Stimulated activated CD4-positive, alpha-beta T cell treated with anti-CD3 and anti-CD28 coated beads, Interleukin-4, amount 100 ng/mL, for 24 hours (primary cell): ENCODE measurements around the gene FOSB.

Experiments used
- DNase-seq: peaks from one replicate; pipeline ENCODE4 v3.0.0-alpha.2; 2020

The FOSB gene

DNA sequence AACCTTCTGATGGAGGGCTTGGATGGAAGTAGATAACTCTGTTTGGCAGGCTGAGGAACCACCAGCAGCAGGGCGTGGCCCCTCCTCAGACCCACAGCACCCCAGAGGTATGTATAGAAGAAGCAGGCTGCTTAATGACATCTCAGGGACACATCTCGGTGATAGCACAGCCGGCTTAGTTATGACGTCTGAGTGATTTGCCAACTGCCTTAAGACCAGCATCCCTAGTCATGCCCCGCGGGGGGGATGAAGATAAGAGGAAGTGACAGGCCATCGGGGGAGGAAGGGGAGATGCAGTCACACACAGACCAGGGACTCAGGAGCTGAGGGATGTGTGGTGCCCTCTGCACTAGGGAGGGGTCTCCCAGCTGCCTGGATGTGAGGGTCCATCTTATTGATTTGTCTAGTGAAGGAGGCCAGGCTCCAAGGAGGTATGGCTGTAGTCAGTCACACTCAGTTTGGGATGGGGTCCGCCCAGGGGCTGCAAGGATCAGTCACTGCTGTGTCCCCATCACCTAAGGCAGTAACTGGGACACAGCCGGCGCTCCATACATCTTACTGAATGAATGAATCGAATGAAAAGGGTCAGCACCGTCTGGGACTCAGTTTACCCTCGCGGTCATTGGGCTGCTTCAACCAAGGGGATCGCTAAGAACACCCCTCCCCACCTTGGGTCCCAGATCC is 24.9 kb upstream of the FOSB start:
- DNase-seq: peak; percentile 41

DNA sequence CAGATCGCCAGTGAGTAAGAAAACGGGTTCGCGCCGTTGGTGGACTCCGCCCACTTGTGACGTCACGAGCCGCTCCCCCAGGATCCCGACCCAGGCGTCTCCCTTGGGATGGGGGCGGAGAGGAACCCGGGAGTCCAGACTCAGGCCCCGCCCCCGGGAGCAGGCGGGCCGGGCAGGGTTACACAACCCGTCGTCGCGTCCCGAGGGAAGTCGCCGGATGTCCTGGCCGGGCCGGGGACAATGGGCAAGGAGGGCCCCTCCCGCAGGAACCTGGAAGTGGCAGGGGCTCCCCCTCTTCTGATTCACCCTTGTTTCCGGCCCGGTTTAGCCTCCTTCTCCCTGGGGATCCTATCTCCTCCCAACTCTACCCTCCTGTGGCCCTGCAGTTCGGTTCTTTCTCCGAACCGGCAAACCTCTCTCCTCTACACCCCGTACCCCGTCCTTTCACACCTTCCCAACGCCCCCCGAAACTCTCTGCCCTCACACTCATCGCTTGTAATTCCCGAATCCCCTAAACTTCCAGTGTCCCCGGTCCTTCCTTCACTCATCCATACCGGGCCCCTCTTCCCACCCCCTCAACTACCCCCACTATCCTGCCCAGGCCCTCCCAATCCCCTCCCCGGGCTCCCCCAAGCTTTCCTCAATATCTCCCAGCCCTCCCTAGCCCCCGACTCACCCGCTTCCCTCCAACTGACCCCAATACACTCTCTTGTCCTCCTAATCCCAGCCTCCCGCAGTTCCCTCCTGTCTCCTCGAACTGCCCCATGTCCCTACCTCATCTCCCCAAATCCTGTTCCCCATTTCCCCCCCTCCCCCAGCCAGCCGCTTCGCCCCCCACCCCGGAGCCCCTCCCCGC is 24.1 kb upstream of the FOSB start:
- peak; percentile 54 for DNase-seq

DNA sequence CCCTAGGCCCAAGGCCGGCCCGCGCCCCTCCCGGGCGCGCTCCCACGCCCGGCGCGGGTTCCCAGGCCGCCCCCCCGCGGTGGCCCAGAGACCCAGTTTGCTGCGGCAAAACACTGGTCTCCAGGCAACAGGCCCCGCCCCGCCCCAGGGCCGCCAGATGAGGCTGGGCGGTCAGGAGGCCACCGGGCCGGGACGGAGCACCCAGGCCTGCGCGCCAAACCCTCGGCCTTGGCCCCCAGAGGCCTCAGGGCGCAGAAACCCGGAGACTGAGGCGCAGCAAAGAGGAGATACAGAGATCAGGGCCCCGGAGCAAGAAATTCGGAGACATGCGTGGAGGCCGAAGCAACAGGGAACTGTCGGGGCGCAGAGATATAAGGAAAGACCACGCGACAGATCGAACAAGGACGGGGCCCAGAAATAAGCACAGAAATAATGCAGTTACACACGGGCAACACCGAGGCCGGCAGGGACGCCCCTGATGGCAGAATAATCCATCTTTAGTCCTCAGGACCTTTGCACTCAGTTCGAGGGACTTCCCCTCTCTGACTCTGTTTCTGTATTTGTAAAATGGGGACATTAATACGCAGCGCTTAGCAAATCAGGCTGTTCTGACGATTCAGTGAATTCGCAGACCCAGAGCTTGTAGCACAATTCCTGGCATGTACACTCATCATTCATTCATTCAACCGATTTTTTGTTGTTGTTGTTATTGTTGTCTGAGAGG is 23.3 kb upstream of the FOSB start:
- peak; percentile 79 for DNase-seq

DNA sequence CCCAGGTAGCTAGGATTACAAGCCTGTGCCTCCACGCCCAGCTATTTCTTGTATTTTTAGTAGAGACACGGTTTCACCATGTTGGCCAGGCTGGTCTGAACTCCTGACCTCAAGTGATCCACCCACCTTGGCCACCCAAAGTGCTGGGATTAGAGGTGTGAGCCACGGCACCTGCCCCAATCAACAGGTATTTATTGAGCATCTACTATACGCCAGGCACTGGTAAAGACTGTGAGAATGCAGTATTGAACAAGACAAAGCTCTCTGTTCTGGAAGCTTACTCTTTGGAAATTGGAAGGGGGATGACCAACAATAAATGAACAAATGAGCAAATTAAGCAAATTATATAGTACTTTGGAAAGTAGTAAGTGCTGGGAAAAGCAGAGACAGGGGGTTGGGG is 22.7 kb upstream of the FOSB start:
- DNase-seq: no peak

DNA sequence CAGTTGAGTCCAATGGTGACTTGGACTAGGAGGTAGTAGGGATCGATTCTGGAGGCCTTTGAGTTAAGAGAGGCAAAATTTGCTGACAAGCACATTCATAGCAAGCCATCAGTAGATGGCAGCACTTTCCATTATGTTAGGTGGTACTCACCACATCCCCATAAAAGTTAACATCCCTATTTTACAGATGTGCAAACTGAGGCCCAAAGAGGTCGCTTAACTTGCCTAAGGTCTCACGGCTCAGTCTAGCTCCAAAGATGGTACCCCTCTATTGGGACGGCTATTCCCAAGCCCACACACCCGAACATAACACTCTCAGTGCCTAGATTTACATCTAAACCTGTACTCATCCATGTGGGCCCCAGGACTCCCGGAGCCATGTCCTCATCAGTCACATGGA is 21.5 kb upstream of the FOSB start:
- no peak for DNase-seq

DNA sequence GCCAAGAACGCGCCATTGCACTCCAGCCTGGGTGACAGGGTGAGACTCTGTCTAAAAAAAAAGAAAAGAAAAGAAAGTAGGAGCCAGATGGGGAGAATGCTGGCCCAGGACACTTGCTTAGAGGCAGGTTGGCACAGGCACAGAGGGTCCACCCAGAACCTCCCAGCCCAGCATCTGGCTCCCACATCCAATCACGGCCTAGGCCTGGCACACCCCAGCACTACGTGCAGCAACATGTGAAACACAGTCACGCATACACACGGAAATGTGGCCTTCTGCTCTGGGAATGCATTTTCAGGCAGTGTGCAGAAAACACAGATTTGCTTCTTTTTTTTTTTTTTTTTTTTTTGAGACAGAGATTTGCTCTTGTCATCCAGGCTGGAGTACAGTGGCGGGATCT is 20.9 kb upstream of the FOSB start:
- no peak for DNase-seq

DNA sequence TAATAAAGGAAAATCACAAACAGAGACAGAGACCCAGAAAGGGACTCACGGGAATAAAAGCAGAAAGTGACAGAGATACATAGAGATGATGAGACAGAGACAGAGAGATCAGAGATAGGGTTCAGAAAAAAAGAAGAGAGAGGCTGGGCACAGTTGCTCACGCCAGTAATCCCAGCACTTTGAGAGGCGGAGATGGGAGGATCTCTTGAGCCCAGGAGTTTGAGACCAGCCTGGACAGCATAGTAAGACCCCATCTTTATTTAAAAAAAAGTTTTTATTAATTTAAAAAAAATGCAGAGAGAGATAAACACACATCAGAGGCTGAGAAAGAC is 19.4 kb upstream of the FOSB start:
- DNase-seq: no peak

DNA sequence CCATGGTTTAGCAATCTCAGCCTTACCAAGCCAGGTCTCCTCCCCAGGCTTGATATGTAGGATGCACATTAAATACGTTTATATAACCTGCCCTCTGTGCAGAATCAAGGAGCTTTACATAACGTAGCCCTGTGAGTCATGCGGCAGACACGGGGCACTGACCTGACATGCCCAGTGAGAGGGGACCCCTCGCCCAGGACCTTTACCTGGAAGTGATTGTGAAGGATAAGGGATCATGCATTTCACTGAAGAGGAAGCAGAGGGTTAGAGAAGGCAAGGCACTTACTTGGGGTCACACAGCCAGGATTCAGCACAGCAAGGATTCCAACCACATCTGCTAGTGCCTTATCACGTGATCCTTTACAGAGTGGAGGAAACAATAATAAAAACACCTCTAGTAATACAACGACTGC is 18.9 kb upstream of the FOSB start:
- DNase-seq: no peak

DNA sequence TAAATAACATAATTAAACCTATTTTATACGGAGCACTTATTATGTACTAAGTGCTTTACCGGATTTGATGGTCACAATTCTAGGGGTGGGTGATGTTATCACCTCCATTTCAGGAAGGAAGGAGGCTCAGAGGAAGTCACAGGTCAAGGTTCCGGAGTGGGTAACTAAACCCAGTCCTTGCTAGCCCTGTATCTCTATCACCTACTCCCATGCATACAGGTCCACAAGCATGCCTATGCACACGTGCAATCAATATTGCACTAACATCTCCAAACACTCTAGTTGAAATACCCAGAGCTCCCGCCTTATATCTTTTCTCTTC is 17.8 kb upstream of the FOSB start:
- DNase-seq: no peak

DNA sequence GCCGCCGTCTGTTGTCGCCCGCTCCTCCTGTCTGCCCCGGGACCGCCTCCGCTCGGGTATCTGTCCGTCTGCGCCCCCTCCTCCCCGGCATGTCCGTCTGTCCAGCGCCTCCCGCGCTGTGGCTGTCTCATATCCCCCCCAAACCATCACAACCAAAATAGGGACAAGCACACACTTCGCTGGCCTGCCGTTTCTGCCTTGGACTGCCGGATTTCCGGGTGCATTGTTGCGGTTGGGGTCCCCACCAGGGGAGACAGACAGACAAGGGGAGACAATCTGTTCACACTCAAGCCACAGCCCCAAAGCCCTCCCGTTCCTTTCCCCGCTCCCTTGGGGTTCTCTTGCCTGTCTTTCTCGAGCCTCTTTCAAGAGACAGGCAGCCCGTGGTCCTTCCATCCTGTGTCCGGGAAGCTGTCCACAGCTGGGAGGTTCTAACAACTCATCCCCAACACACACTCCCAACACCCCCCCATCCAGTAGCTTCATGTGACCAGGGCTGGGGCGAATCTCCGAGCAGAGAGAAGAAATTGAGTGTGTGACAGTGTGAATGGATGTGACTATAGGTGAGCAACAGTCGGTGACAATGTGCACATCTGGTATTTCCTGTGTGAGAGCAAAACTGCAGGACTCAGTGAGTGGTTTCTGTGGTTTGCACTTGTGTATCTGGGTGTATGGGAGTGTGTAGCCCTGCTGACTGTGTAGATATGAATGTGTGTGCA is 16.5 kb upstream of the FOSB start:
- DNase-seq: peak; percentile 56

DNA sequence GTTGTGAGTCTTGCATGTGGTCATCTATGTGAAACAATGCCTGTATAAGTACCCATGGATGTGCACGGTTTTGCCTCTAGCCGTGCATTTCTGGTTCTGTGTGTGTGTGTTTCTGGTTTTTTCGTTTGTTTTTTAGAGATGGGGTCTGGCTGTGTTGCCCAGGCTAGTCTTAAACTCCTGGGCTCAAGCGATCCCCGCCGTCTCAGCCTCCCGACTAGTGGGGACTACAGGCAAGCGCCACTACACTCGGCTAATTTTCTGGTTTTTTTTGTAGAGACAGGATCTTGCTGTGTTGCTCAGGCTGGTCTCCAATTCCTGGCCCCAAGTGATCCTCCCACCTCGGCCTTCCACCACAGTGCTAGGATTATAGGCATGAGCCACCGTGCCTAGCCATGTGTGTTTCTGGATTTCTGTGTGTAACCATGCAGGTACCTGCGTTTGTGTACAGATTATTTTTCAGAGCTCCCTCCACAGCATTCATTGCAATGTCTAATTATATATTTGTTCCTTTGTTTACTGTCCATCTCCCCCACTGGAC is 15.9 kb upstream of the FOSB start:
- DNase-seq: no peak

DNA sequence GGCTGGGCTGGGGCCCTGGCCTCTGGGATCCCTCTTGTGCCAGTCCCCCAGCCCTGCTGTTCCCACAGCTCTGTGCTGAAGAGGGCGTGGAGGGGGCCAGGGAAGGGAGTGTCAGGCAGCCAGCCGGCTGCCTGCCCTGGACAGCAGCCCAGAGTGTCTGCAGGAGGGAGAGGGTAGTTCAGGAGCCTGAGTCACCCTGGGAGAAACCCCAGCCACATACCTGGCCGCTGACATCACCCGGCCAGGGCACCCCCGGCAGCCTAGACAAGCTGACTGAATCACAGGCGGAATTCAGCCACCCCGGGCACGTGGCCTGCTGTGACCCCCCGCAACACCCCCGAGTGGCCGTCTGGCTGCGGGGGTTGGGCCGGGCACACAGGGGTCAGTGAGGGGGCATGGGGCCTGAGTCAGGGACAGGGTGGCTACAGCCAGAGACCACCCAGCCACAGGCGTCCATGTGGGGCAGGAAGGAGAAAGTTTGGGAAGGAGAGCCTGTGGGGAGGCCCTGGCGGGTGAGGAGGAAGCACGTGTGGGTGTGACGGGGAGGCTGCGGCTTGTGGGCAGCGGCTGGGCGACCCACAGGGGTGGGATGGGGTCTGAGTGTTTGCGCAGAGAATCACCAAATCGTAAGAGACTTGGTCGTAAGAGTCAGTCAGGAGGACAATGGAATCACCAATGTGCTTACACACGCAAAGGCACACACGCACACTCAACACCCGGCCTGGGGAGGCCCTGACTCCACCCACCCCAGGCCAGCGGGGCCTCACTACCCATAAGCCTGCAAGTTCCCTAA is 11.9 kb upstream of the FOSB start:
- peak; percentile 52 for DNase-seq

DNA sequence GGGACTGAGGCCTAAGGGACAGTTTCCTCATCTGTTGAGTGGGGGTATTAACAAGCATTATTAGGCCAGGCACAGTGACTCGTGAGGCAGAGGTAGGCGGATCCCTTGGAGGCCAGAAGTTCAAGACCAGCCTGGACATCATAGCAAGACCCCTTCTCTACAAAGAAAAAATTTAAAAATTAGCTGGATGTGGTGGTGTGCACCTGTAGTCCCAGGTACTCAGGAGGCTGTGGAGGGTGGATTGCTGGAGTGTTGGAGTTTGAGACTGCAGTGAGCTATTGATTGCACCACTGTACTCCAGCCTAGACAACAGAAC is 11.3 kb upstream of the FOSB start:
- DNase-seq: no peak

DNA sequence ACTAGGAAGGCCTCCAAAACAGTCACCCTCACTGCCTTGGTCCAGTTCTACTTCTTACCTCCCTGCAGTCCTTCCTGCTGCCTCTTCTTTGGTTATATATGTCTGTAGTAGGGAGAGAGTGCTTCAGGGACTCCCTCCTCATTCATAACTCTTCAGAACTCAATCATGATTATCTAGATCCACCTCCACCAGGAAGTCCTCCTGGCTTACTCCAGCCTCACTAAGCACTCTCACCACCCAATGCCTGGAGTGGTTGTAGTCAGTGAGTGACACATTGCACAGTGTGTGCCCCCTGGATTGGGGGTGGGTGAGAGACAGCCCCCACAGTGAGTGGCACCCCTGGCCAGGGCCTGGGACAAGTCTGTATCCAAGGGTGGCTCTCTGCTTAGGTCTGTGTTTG is 10.0 kb upstream of the FOSB start:
- DNase-seq: no peak

DNA sequence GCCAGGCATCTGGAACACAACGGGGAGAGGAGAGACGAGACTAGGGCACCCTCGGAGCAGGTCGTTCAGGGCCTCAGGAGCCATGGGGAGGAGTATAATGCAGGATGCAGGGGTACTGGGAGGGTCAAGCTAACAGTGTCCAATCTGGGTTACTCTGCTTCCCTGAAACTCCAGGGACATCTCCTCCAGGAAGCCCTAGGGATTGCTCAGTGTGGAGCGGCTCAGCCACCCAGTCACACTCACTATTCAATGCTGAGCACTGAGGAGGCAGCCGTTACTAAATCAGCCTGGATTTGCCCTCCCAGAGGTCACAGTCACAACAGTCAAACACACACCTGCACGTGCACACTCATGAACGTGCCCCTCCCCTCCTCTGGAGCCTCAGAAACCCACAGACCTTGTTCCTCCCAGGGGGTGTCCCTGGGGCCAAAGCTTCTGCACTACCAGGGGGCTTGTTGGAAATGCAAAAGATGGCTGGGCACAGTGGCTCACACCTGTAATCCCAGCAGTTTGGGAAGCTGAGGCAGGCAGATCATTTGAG is 6.9 kb upstream of the FOSB start:
- DNase-seq: no peak

DNA sequence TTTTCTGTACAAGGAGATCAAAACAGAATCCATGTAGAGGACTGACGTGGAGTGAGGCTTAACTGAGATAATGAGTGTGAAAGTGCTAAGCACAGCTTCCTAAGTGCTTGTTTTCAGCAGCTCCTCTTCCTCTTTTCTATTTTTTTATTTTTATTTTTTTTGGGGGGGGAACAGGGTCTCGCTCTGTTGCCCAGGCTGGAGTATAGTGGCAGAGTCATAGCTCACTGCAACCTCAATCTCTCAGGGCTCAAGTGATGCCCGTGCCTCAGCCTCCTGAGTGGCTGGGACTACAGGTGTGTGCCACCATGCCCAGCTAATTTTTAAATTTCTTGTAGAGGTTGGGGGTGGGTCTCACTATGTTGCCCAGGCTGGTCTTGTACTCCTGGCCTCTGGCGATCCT is 5.6 kb upstream of the FOSB start:
- DNase-seq: no peak

DNA sequence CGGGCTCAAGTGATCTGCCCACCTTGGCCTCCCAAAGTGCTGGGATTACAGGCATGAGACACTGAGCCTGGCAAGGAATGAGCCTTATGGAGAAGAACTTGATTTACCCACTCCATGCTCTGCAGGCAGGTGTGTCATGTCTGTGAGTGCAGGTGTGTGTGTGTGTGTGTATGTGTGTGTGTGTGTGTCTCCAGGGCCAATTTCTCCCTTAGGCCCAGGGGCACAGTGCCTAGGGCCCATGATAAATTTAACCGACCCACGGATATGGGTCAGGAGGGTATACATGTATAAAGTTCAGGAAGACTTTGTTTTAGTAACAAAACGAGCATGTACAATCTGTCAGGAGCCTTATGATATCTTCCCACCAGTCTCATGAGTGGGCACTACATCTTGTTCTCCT is 4.6 kb upstream of the FOSB start:
- DNase-seq: no peak

DNA sequence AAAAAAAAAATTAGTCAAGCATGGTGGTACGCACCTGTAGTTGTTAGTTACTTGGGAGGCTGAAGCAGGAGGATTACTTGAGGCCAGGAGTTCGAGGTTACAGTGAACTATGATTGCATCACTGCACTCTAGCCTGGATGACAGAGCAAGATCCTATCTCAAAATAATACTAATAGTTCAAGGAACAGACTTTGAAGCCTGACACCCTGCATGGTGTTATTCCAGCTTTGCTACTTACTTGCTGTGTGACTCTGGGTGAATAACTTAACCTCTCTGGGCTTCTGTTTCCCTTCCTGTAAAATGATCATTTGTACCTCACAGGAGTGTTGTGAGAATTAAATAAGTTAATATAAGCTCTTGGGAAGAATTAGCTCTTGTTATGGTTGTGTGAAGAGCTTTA is 3.5 kb upstream of the FOSB start:
- no peak for DNase-seq

DNA sequence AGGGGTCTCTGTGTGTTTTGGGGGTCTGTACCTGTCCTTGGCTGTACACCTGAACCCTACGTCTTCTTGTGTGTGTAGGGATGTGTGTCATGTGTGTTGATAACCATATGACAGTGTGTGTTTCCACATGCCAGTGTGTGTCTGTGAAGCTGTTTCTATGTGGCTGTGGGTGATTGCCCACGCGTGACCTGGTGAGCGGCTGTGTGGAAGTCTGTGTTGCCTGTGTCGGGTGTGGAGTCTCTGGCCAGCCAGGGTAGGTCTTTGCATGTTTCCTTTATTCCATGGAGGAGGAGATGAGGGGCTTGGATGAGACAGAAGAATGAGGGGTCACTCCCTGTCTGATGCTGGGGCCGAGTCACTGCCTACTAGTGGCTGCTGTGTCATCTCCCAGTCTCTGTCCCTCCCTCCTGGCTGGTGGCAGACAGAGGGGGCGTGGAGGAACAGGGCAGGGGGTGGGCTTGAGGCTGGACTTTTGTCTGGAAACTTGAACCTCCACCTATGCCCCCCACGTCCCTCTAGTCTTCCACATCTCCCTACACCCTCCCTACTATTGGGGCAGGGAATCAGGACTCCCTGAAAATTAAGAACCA is 2.8 kb upstream of the FOSB start:
- DNase-seq: no peak

DNA sequence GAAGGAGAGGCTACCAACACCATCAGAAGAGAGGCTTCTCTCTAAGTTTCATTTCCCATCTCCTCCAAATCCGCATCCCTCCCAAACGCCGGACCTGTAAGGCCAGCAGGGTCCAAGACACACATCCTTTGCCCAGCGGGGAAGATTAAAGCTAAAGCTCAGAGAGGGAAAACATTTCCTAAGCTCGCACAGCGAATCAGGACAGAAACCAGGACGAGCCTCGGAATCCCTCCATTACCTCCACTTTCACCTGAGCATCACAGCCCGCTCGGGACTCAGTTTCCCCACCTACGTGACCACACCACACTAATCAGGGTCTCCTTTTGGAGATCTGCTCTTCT is 711 bp upstream of the FOSB start:
- DNase-seq: no peak

DNA sequence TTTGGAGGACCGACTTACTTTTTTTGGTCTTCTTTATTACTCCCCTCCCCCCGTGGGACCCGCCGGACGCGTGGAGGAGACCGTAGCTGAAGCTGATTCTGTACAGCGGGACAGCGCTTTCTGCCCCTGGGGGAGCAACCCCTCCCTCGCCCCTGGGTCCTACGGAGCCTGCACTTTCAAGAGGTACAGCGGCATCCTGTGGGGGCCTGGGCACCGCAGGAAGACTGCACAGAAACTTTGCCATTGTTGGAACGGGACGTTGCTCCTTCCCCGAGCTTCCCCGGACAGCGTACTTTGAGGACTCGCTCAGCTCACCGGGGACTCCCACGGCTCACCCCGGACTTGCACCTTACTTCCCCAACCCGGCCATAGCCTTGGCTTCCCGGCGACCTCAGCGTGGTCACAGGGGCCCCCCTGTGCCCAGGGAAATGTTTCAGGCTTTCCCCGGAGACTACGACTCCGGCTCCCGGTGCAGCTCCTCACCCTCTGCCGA is 409 bp downstream of the FOSB start:
- peak; percentile 39 for DNase-seq

DNA sequence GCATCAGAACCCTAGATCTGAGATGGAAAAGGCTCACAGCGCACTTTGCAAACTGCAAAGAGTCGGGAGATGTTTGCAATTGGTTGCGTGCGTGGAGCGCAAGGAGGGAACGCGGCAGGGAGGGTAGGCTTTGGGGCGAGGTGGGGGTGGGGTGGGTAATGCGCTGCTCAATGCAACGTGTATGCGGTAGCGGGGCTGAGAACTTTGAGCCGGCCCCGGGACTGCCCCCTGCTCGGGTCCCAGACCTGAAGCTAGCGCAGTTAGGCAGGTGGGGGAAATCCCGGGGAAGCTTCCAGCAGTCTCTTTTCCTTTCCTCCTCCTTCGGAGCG is 971 bp downstream of the FOSB start:
- DNase-seq: no peak
